ENCODE data around the gene ANGPT4.

Gene ANGPT4

GRCh38 chr20:939606-940005, 23.5 kb upstream of the ANGPT4 start:
- no peak for DNase-seq

- no peak for DNase-seq
These were observed 18.2 kb upstream of the ANGPT4 start for GRCh38 chr20:934186-934840.

GRCh38 chr20:933029-933428, 16.9 kb upstream of the ANGPT4 start:
- no peak for DNase-seq

GRCh38 chr20:931401-931800, 15.3 kb upstream of the ANGPT4 start:
- no peak for DNase-seq

GRCh38 chr20:926670-927069, 10.5 kb upstream of the ANGPT4 start:
- DNase-seq, result no peak

GRCh38 chr20:925516-925915, 9.4 kb upstream of the ANGPT4 start:
- no peak for DNase-seq

- DNase-seq, result no peak
These were observed 8.5 kb upstream of the ANGPT4 start for GRCh38 chr20:924639-925038.

- no peak for DNase-seq
These were observed 6.6 kb upstream of the ANGPT4 start for GRCh38 chr20:922781-923180.

GRCh38 chr20:921068-921467, 4.9 kb upstream of the ANGPT4 start:
- DNase-seq, result no peak

- DNase-seq, result no peak
These were observed 4.2 kb upstream of the ANGPT4 start for GRCh38 chr20:920311-920710.

- no peak for DNase-seq
These were observed 3.4 kb upstream of the ANGPT4 start for GRCh38 chr20:919491-919916.

- no peak for DNase-seq
These were observed 1.3 kb upstream of the ANGPT4 start for GRCh38 chr20:917416-917815.

GRCh38 chr20:916825-917224, 691 bp upstream of the ANGPT4 start:
- peak; percentile 37 for DNase-seq

- DNase-seq, result no peak
These were observed 1.2 kb downstream of the ANGPT4 start for GRCh38 chr20:914727-915498.

- no peak for DNase-seq
These were observed 2.8 kb downstream of the ANGPT4 start for GRCh38 chr20:913306-913849.

- no peak for DNase-seq
These were observed 4.1 kb downstream of the ANGPT4 start for GRCh38 chr20:911882-912600.

- DNase-seq, result no peak
These were observed 5.0 kb downstream of the ANGPT4 start for GRCh38 chr20:910870-911770.

- DNase-seq, result no peak
These were observed 5.8 kb downstream of the ANGPT4 start for GRCh38 chr20:910132-910869.

GRCh38 chr20:909641-910040, 6.5 kb downstream of the ANGPT4 start:
- DNase-seq, result no peak

- no peak for DNase-seq
These were observed 9.3 kb downstream of the ANGPT4 start for GRCh38 chr20:906703-907270.

- DNase-seq, result no peak
These were observed 10.1 kb downstream of the ANGPT4 start for GRCh38 chr20:906001-906520.
